HG03066 (cell line): ENCODE results near the gene ZNF480.
"Not testable (repeated sequence)": the region's sequence is repeated elsewhere in the genome, so short reads cannot be mapped to it uniquely, and the experiment has no call there.

Experiments
- ATAC-seq: cut with Tn5 transposase; IDR thresholded peaks from one replicate; pipeline ENCODE4 v1.9.1; 2021; ENCODE audit warnings: low read depth; ENCODE audit not compliant: unreplicated experiment

ZNF480 gene

DNA sequence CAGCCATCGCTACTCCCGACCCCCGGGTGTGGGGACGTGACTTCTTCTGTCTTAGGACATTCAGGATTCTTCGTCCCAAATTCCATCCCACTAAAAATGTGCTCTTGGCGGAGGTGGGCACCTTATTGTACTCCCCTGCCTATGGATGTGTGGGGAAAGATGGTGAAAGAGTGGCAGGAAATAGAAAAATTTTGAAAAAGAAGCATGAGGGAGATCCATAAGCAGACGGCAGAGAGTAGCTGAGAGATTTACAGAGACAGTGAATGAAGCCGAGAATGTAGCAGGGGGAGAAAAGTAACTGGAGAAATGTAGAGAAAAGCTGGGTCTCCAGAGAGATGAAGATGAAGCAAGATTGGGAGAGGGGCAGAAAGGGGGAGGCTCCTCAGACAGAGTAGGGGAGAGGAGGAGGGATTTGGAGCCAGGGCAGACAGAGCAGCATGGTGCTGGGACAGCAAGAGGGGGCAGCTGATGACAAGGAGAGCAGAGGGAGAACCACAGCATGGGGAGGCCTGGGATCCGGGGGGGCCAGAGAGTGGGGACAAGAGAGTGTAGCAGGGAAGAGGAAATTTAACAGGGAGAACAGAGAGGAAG, 39.9 kb downstream of the ZNF480 start:
- ATAC-seq, result no peak

GRCh38 chr19:52339022-52339421, 42.1 kb downstream of the ZNF480 start:
- ATAC-seq, result not testable (repeated sequence)

- no peak for ATAC-seq
Measured at GRCh38 chr19:52343548-52343947, 46.6 kb downstream of the ZNF480 start.

GRCh38 chr19:52345162-52345561, 48.2 kb downstream of the ZNF480 start:
- no peak for ATAC-seq

- ATAC-seq, result no peak
Measured at GRCh38 chr19:52351512-52351911, 54.5 kb downstream of the ZNF480 start.

DNA sequence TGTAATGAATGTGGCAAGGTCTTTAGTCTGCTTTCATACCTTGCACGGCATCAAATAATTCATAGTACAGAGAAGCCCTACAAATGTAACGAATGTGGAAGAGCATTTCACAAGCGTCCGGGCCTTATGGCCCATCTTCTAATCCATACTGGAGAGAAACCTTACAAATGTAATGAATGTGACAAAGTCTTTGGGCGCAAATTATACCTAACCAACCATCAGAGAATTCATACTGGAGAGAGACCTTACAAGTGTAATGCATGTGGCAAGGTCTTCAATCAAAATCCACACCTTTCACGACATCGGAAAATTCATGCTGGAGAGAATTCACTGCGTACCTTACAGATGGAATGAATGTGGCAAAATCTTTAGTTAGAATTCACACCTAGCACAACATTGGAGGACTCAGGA, 69.5 kb downstream of the ZNF480 start:
- ATAC-seq, result no peak

GRCh38 chr19:52369559-52370340, 72.8 kb downstream of the ZNF480 start, which contains the start of gene ZNF880:
TSS of gene ZNF880 (plus strand) at chr19:52369923. CDS start at chr19:52369966, 43 bp downstream.
- ATAC-seq, result peak; percentile 60

- ATAC-seq, result no peak
Measured at GRCh38 chr19:52370341-52370710, 73.4 kb downstream of the ZNF480 start.
